IMR-90 (cell line): ENCODE data around the gene PBX3. TPM values are rescaled to one million over a fixed set of nuclear protein-coding genes. Genes with fewer than 3 reads are reported as not detected.

Source experiments
- ATAC-seq: fragments of 200-7000 bp; cut with Tn5 transposase; 2 replicates; pipeline ENCODE4 v1.9.1; 2020; ENCODE audit warnings: low read depth, mild to moderate bottlenecking, moderate library complexity
- BruUV-seq: library from RNA; stranded (reverse); fragments of 400-500 nt; replicated peaks from 2 replicates; lab custom pipeline; 2021; lab: Mats Ljungman, UMichigan
- CTCF ChIA-PET: fragments of 300-600 bp; formaldehyde crosslinking; extraction: SDS; loops from one replicate; lab custom pipeline; 2021; ENCODE audit warnings: antibody characterized with exemption; lab: Yijun Ruan, JAX
- POLR2A ChIA-PET: fragments of 300-600 bp; sonication (Branson Sonifier 250); formaldehyde crosslinking; loops from one replicate; lab custom pipeline; 2022; ENCODE audit warnings: antibody characterized with exemption; ENCODE audit not compliant: unreplicated experiment; lab: Charles Lee
- DNase-seq: peaks from one replicate; pipeline ENCODE4 v3.0.0; 2013
- H2AFZ ChIP-seq: replicated peaks from 2 replicates; pipeline ENCODE3; 2013; ENCODE audit warnings: low read length, mild to moderate bottlenecking; ENCODE audit not compliant: poor library complexity
- H2AK5ac ChIP-seq: 2 replicates; pipeline ENCODE4 v1.6.1; 2013; ENCODE audit warnings: low read depth, low read length, inconsistent platforms
- H2AK9ac ChIP-seq: replicated peaks from 2 replicates; pipeline ENCODE3; 2013; ENCODE audit warnings: mild to moderate bottlenecking, low read depth, low read length, moderate library complexity; ENCODE audit not compliant: poor library complexity
- H2BK120ac ChIP-seq: 2 replicates; pipeline ENCODE4 v1.6.1; 2013; ENCODE audit warnings: low read depth, low read length, inconsistent platforms
- H2BK15ac ChIP-seq: 3 replicates; pipeline ENCODE4 v1.6.1; 2013; ENCODE audit warnings: low read depth, low read length, inconsistent platforms
- H2BK20ac ChIP-seq: 2 replicates; pipeline ENCODE4 v1.6.1; 2013; ENCODE audit warnings: low read depth, mild to moderate bottlenecking, inconsistent platforms, low read length, moderate library complexity
- H2BK5ac ChIP-seq: 2 replicates; pipeline ENCODE4 v1.6.1; 2013; ENCODE audit warnings: mild to moderate bottlenecking, low read depth, low read length, inconsistent platforms; ENCODE audit not compliant: poor library complexity, severe bottlenecking
- H3K14ac ChIP-seq: replicated peaks from 2 replicates; pipeline ENCODE4 v1.6.1; 2013; ENCODE audit warnings: low read depth, low read length, inconsistent platforms
- H3K18ac ChIP-seq: 2 replicates; pipeline ENCODE4 v1.6.1; 2013; ENCODE audit warnings: low read depth, low read length, control low read depth
- H3K23ac ChIP-seq: 2 replicates; pipeline ENCODE4 v1.6.1; 2013; ENCODE audit warnings: low read depth, low read length, inconsistent platforms
- H3K27ac ChIP-seq: 2 replicates; pipeline ENCODE4 v1.5.1; 2013; ENCODE audit warnings: mild to moderate bottlenecking, control low read depth, low read length; ENCODE audit not compliant: insufficient read depth
- H3K27me3 ChIP-seq: 2 replicates; pipeline ENCODE4 v1.6.1; 2013; ENCODE audit warnings: low read length; ENCODE audit not compliant: control insufficient read depth, insufficient read depth
- H3K36me3 ChIP-seq: 2 replicates; pipeline ENCODE4 v1.6.1; 2013; ENCODE audit warnings: low read length, mixed read lengths; ENCODE audit not compliant: control insufficient read depth, insufficient read depth
- H3K4ac ChIP-seq: 2 replicates; pipeline ENCODE4 v1.6.1; 2013; ENCODE audit warnings: low read depth, low read length, inconsistent platforms
- H3K4me1 ChIP-seq: 2 replicates; pipeline ENCODE4 v1.6.1; 2013; ENCODE audit warnings: low read length, mixed read lengths; ENCODE audit not compliant: control insufficient read depth, insufficient read depth
- H3K4me2 ChIP-seq: 2 replicates; pipeline ENCODE4 v1.6.1; 2013; ENCODE audit warnings: low read depth, mild to moderate bottlenecking, control low read depth, low read length, moderate library complexity
- H3K4me3 ChIP-seq: 2 replicates; pipeline ENCODE4 v1.5.1; 2013; ENCODE audit warnings: low read depth, mild to moderate bottlenecking, control low read depth, low read length, moderate library complexity; ENCODE audit not compliant: insufficient read depth
- H3K56ac ChIP-seq: 2 replicates; pipeline ENCODE4 v1.6.1; 2013; ENCODE audit warnings: low read length, inconsistent platforms; ENCODE audit not compliant: insufficient read depth; ENCODE audit errors: extremely low read depth
- H3K79me1 ChIP-seq, 2 experiments: 2 replicates each; pipeline ENCODE4 v1.6.1; 2013; ENCODE audit warnings: low read length in 2 of 2, inconsistent platforms in 1 of 2, low read depth in 1 of 2
- H3K9ac ChIP-seq: 2 replicates; pipeline ENCODE4 v1.6.1; 2013; ENCODE audit warnings: low read depth, low read length, control low read depth
- H3K9me1 ChIP-seq: 2 replicates; pipeline ENCODE4 v1.6.1; 2013; ENCODE audit warnings: low read length, inconsistent platforms; ENCODE audit not compliant: insufficient read depth
- H3K9me3 ChIP-seq: 2 replicates; pipeline ENCODE4 v1.6.1; 2013; ENCODE audit warnings: low read length; ENCODE audit not compliant: control insufficient read depth, insufficient read depth
- H4K20me1 ChIP-seq: 2 replicates; pipeline ENCODE4 v1.6.1; 2013; ENCODE audit warnings: low read length, inconsistent platforms; ENCODE audit not compliant: insufficient read depth
- H4K5ac ChIP-seq: 2 replicates; pipeline ENCODE4 v1.6.1; 2013; ENCODE audit warnings: mild to moderate bottlenecking, low read depth, low read length, control low read depth
- H4K8ac ChIP-seq, 2 experiments: 2 replicates each; pipeline ENCODE4 v1.6.1; 2013; ENCODE audit warnings: low read depth in 2 of 2, low read length in 2 of 2, control low read depth in 1 of 2, inconsistent platforms in 1 of 2
- H4K91ac ChIP-seq: 2 replicates; pipeline ENCODE4 v1.6.1; 2013; ENCODE audit warnings: low read depth, low read length, inconsistent platforms; ENCODE audit not compliant: insufficient read depth
- BHLHE40 ChIP-seq: fragments of 150-350 bp; IDR thresholded peaks from 2 replicates; pipeline ENCODE4 v1.6.1; 2016; ENCODE audit warnings: mild to moderate bottlenecking, low read depth, low read length
- MAZ ChIP-seq: IDR thresholded peaks from 2 replicates; pipeline ENCODE4 v1.6.1; 2012; ENCODE audit warnings: low read depth, mild to moderate bottlenecking, low read length, improper control_type of control experiment, moderate library complexity, borderline replicate concordance
- RCOR1 ChIP-seq: IDR thresholded peaks from 2 replicates; pipeline ENCODE4 v1.6.1; 2012; ENCODE audit warnings: mild to moderate bottlenecking, low read length, improper control_type of control experiment; ENCODE audit not compliant: insufficient replicate concordance
- RFX5 ChIP-seq: IDR thresholded peaks from 2 replicates; pipeline ENCODE4 v1.8.0; 2012; ENCODE audit warnings: low read depth, mild to moderate bottlenecking, low read length, moderate library complexity
- WGBS, 2 experiments: methylation state at CpG; one replicate each; pipeline versions ENCODE4 v1.1.5 to v1.1.7; 2013; ENCODE audit warnings: missing lambda C conversion rate in 2 of 2; ENCODE audit not compliant: insufficient read length in 1 of 2; ENCODE audit errors: extremely low coverage in 2 of 2; 5-methylcytosine and 5-hydroxymethylcytosine counted together
- dilution Hi-C: fragments of 300-500 bp; cut with HindIII; formaldehyde crosslinking; loops from one replicate; pipeline ENCODE4 v1.14.3; 2018; ENCODE audit warnings: low sequenced_read_pairs; ENCODE audit not compliant: unreplicated experiment
- in situ Hi-C: fragments of 300-500 bp; cut with MboI; formaldehyde crosslinking; loops from 3 replicates; pipeline ENCODE4 v1.14.3; 2019; ENCODE audit warnings: low sequenced_read_pairs, inconsistent platforms, mixed read lengths
- intact Hi-C: fragments of 100-400 bp; cut with micrococcal nuclease; formaldehyde crosslinking; loops from 2 replicates; pipeline ENCODE4 v1.10.0; 2022
- polyA plus RNA-seq, 3 experiments: library from polyadenylated mRNA; depleted of rRNA; stranded (reverse); fragments of >200 nt; gene quantifications; 2 replicates each; pipeline ENCODE4 v1.2.3, GENCODE V29; 2012; ENCODE audit warnings: low replicate concordance in 1 of 3
- total RNA-seq: library from RNA; depleted of rRNA; stranded (reverse); fragments of >200 nt; gene quantifications from 2 replicates; pipeline ENCODE4 v1.2.3, GENCODE V29; 2012

The PBX3 gene
- total and polyA plus RNA-seq, 2 of the 4 experiments (the other 2 are of a cell fraction) = 12.0 to 15.6 TPM

GRCh38 chr9:125785248-125785751, 38.1 kb downstream of the PBX3 start:
- H3K4me1 ChIP-seq = 0 out of 2 replicates have a peak, but pooled peaks cover 1% of the 10 kb centered on the region
- 91% methylated on average over 1 of the region's 5 CpGs; no CpG with 5 or more reads in 1 of the 2 experiments for WGBS, 2 experiments
- no peak for DNase-seq
- no peak overlapping the region for H3K4me3 ChIP-seq
- H3K56ac ChIP-seq = no peak overlapping the region
- POLR2A ChIA-PET = interaction anchor here (0.6 kb wide), 1 partner anchor 385 kb away, joined by 3 read pairs; no protein-coding TSS in a partner anchor
- no TSS peak for BruUV-seq
- no peak overlapping the region for H3K4ac ChIP-seq
- H2BK20ac ChIP-seq = no peak overlapping the region
- H2AFZ ChIP-seq = no peak overlapping the region
- H3K36me3 ChIP-seq = no peaks in the 10 kb centered on the region
- H3K27ac ChIP-seq = no peak overlapping the region
- H2BK120ac ChIP-seq = no peak overlapping the region
- peaks cover 20 to 28% of the 10 kb centered on the region in 2 experiments for H3K79me1 ChIP-seq
- no peak overlapping the region for H2AK9ac ChIP-seq
- TF ChIP-seq RCOR1 (no peak), RFX5 (no peak), MAZ (no peak), BHLHE40 (no peak)
- no peaks in the 10 kb centered on the region for H3K27me3 ChIP-seq
- no peak overlapping the region for H3K14ac ChIP-seq
- H3K9ac ChIP-seq = no peak overlapping the region
- H2BK5ac ChIP-seq = no peak overlapping the region
- no peak overlapping the region for H4K5ac ChIP-seq
- no peaks in the 10 kb centered on the region; the same call in 1 of the 2 replicates for H3K9me1 ChIP-seq
- no peak overlapping the region for H2BK15ac ChIP-seq
- in situ Hi-C loops (no loop called here), dilution Hi-C loops (no loop called here), intact Hi-C loops (no loop called here)
- H3K9me3 ChIP-seq = no peaks in the 10 kb centered on the region
- no peak overlapping the region for H4K8ac ChIP-seq
- CTCF ChIA-PET = interaction anchor here (0.6 kb wide), 1 partner anchor 95 kb away, joined by 3 read pairs; no protein-coding TSS in a partner anchor
- H3K4me2 ChIP-seq = no peak overlapping the region
- H2AK5ac ChIP-seq = no peak overlapping the region
- ATAC-seq = no peak
- no peak overlapping the region for H3K23ac ChIP-seq
- H4K20me1 ChIP-seq = peaks cover 6% of the 10 kb centered on the region; the same call in 1 of the 2 replicates
- H4K91ac ChIP-seq = no peak overlapping the region
- H3K18ac ChIP-seq = no peak overlapping the region
